GM19351 (cell line): Measurements from ENCODE around the gene DNAJC11.
"Not testable (repeated sequence)": the region's sequence is repeated elsewhere in the genome, so short reads cannot be mapped to it uniquely, and the experiment has no call there.

Source experiments
- ATAC-seq: cut with Tn5 transposase; IDR thresholded peaks from one replicate; pipeline ENCODE4 v1.9.1; 2021; ENCODE audit warnings: mild to moderate bottlenecking, moderate library complexity; ENCODE audit not compliant: unreplicated experiment

DNAJC11 gene

DNA sequence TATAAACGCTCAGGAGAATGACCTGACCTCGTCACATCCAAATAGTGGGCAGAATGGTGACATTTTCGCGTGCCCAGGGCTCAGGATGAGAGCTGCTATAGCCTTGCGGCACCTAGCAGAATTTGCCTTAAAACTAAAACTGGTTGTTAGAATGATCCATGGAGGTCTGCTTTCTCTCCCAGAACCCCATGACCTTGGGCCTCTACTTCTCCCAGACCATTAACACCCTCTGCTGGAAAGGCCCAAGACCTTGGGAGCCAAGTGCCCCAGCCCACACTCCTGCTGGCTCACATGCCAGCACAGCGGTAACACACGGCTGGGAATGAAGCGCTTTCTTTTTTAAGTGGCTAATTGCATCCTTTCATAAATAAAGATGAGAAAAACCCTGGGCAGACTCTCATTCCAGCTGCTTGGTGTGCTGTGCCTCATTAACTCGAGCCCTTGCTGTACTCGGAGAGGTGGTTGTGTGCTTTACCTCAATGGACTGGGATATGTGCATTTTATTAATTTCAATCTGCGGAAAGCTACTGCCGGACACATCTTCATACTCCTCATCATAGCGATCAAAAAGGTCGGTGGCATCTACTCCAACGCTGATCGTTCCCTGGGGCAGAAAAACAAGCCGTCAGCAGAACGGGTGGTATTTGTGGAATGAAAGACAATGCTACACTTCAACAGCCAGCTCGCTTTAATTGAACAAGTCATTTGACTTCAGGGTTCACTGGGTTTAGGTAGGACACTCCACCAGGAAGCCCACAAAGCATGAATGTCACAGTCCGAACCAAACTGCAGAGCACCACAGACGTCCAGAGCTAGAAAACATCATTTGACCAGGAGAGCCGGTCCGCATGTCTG lies 48.0 kb downstream of the DNAJC11 start:
- no peak for ATAC-seq

DNA sequence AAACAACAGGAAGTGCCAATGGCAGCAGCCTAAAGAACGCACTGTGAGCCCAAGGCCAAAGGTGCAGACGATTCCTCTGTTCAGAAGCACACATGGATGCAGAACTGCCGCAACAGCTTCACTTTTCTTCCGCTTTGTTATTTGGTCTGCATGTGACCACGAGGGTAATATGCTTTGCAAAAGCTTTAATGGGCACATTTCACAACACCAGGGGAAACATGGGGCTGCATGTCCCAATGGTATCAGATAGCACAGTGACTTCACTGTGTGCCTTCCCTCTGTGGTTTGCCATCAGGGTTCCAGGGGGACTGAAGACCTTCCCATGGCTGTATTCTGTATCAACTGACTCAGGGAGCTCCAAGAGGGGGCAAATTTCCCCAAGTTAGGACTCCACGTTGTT lies 48.6 kb downstream of the DNAJC11 start:
- no peak for ATAC-seq

DNA sequence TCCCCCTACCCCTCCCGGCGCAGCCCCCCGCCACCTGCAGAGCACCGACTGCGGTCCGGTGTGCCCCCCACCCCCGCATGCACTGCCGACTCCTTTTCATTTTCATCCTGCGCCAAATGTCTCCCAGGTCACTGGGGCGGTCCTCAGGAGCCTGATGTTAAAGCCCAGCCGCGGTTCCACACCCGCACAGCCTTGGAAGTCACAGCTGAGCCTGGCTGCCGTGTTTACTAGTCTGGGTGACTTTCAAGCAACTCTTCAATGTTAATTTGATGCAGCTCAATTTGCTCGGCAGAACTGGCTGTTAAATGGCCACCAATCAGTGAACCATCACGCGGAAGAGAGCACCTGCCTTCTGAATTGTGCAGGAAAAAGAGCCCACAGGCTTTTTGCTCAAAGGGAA lies 49.7 kb downstream of the DNAJC11 start:
- no peak for ATAC-seq

DNA sequence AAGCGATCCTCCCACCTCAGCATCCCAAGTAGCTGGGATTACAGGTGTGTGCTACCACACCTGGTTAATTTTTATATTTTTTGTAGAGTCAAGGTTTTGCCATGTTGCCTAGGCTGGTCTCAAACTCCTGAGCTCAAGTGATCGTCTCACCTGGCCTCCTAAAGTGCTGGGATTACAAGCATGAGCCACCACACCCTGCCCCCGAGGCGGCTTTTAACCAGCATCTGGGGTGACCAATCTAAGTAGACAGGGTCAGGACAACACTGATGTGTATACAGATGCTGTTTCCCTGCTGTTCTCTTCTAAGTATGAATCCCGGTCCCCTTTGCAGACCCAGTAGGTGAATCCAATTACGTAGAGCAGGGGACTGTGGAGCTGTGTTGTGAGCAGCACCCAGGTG lies 53.1 kb downstream of the DNAJC11 start:
- ATAC-seq: no peak

DNA sequence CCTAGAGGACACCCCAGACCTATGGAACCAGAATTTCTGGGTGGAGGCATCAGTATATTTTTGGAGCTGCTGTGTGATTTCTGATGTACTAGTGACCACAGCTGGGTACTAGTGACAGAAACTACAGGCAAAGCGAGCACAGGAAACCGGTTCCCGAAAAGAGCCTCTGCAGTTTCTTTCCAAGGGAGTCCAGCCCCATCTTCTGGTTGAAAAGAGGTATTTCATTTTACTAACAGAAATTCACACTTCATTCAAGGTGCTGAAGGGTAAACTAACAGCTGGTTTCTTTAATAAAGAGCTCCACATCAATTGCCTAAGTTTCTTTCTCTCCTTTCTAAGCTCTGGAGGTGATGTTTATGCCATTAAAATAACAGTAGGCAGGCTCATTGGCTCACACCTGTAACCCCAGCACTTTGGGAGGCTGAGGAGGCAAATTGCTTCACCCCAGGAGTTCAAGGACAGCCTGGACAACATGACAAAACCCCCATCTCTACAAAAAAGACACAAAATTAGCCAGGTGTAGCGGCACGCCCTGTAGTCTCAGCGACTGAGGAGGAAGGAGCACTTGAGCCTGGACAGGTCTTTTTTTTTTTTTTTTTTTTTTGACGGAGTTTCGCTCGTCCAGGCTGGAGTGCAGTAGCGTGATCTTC lies 55.0 kb downstream of the DNAJC11 start:
- ATAC-seq: no peak

DNA sequence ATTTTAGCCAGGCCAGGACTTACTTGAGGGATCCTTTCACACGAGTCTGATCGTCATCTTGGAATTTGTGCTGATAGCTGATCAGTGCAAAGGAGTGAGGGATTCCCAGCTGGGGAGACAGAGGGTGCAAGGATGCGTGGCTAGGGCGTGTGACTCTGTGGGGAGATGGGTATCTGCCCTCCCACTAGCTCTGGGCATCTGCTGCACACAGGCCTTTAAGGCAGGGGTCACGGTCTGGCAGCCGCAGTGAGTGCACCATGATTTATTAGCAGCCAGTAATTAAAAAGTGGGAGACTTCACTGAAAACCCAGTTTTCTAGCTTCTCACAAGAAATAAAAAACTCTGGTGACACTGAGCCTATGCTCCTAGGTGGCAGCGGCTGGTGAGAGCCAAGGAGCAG lies 56.6 kb downstream of the DNAJC11 start:
- no peak for ATAC-seq

DNA sequence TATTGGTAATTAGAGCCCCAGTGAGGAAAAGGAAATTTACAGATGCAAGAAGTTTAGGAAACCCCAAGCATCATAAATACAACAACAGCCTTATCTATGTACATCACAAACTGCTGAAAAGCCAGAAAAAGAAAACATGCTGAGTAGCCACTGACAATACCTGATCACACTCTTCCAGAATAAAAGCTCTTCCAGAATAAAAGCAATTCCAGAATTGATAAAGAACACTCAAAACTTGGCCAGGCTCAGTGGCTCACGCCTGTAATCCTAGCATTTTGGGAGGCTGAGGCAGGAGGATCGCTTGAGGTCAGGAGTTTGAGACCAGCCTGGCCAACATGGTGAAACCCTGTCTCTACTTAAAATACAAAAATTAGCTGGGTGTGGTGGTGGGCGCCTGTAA lies 60.7 kb downstream of the DNAJC11 start:
- not testable (repeated sequence) for ATAC-seq

DNA sequence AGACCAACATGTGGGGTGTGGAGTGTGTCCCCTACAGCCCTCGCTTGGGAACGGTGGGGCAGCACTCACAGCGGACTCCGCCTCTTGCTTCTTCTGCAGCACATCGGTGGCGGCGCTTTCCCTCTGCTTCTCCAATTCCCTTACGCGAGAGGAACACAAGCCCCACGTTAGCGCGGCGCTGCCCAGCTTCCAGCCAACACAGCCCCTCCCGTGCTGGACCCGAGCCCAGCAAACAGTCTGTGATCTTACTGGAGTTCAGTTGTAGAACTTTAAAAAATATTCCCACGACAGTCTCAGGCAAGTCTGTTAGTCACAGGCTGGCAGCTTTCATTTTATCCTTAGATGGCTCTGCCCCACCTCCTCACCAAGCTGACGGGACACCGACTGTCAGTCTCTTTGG lies 63.4 kb downstream of the DNAJC11 start:
- ATAC-seq: no peak

DNA sequence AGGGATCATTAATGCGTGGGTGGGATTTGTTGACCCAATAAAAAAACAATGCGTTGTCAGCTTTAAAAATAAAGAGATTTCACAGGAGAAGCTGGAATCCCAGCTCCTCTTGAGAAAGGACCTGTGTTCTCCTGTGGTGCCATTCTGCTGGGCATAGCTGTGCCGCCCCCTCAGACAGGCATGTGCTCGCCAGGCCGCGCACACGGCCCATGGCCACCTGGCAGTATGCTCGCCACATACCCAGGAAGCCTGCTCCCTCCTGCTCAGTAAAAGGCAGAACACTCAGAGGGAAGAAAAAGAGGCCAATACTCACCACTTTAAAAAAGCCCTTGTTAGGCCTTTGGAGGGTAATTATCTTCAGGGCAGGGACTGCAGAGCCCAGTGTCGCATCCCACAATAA lies 63.8 kb downstream of the DNAJC11 start:
- no peak for ATAC-seq

DNA sequence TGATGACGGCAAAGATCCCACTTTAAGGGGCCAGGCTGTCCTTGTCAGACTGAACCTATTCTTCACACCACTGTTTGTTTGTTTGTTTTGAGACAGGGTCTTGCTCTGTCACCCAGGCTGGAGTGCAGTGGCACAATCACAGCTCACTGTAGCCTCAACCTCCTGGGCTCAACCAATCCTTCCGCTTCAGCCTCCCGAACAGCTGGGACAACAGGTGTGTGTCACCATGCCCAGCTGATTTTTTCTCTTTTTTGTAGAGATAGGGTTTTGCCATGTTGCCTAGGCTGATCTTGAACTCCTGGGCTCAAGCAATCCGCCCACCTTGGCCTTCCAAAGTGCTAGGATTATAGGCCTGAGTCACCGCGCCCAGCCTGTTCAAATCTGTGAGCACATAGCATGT lies 64.8 kb downstream of the DNAJC11 start:
- ATAC-seq: not testable (repeated sequence)

DNA sequence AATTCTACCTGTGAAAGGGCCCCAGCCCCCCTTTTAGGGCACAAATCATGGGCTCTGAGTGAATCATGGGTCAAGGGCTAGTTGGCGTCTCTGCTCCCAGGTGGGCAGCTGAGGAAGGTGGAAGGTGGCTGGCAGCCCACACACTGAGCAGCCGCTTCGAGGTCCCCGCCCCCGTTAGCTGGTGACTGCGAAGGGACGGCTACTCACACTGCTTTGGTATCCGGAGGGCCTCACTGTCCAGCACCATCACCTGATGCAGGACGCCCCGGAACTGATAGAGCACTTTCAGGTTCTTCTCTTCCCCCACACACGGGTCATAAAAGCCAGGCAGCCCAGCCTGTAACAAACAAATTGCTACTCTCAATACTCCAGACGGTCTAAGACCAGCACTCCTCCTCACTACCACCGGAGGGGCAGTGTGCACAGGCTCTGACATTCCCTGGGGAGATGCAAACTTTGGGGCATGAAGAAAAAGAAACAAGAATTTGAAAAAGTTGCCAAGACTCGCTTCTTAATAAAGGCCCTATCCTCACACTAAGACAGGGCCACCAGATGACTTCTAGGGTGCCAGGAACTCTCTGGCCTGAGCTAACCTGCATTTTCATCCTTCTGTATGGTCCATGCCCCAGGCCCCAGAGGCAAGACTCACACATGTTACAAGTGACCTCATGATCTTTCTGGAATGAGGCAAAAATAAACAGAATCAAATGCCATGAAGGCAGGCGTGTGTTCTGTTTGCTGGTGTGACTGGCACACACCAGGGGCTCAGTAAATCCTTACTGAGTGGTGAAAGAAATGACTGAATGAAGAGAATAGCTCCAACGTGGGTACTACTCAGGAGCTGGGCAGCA lies 65.5 kb downstream of the DNAJC11 start:
- ATAC-seq: no peak

DNA sequence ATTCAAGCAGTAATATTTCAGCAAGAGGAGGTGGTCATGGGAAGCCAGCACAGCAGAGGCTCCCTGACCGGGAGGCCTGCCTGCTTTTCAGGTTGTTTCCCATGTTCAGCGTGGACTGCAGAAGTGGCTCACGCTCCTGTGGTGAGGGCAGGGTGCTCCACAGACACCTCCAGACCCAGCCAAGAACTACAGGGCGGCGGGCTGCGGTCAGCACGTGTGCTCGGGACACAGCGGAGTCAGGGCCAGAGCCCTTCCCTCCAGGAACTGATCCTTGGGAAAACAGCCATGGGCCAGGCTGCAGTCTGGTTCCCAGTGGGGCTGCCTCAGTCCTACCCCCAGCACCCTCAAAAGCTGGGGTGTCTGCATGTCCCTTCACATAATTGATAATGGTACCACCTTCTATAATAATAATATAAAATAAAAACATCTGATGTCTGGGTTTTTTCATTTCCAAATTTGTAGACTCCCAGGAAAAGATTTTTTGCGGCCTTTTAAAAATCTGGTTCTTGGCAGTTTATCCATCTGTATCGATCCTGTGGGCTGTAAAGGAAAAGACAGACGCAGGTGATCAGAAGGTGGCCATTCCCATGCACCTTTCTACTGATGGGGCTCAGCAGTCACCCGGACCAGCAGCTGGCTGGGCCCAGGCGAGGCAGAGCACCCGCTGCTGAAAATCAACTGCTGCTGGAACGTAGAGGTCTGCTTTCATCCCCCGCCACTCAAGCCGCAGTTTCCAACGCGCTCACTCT lies 66.3 kb downstream of the DNAJC11 start:
- no peak for ATAC-seq

DNA sequence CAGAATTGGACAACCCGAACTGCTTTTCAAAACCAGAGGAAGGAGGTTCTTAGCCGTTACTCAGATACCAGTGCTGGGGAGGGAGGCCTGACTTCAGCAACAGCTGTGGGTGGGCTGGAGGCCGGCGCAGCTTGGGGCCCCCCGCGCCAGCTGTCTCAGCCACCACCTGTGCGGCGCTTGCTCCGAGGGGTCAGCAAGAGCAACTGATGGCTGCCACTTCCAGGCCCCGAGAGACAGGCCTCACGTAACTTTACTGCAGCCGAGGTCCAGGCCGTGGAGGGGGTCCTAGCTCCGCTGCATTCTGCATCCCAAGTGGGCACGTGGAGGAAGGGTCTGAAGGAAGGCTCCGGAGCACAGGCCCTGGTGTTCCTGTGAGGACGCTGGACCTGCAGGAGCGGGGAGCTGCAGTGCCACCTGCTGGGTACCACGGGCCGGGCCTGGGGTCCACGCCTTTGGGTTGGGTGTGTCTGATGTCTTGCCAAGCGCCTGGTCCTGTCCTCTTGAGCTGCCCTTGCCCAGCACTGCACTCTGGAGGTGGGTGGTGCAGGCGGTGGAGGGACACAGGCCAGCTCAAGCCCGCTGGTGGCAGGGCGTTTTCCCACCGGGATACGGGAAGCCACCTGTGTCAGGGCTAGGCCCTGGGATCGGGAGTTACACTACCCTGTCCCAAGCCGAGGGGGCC lies 67.1 kb downstream of the DNAJC11 start:
- no peak for ATAC-seq

DNA sequence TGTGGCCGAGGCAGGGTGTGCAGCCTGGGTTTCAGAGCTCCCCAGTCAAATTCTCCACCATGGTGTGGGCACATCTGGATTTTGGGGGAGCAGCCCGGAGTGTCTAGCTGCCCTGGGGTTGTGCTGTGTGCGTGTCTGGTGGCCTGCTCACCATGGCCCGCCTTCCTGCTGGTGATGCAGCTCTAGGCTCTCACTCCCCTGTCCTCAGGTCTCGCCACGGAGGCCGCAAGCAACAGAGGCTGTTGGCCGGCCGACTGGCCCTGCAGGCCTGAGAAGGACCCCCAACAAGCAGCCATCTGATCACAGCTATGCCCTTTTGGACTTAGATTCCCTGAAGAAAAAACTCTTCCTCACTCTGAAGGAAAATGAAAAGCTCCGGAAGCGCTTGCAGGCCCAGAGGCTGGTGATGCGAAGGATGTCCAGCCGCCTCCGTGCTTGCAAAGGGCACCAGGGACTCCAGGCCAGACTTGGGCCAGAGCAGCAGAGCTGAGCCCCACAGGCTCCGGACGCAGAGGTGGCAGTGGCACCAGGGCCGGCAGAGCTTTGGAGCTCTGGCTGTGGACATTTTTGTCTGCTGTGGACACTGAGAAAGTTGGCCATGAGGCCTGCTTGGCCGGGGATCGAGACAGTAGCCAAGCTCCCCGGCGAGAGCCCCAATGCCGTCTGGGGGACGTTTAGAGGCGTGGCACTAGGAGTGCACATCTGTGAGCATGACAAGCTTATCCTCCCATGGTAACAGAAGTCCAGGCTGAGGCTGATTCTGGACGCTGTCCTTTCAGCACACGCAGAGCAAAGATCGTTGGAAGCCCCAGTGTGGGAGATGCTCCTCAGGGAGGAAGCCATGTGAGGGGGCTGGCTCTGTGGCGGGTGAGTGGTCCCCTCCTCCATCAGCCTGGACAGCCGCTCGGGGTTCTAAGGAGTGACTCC lies 68.8 kb downstream of the DNAJC11 start:
- no peak for ATAC-seq

DNA sequence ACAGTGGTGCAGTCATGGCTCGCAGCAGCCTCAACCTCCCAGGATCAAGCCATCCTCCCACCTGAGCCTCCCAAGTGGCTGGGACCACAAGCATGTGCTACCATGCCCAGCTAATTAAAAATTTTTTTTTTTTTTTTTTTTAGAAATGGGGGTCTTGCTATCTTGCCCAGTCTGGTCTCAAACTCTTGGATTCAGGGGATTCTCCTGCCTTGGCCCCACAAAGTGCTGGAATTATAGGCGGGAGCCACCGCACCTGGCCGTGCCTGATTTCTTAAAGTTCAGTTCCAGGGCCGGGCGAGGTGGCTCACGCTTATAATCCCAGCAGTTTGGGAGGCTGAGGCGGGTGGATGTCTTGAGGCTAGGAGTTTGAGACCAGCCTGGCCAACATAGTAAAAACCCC lies 70.6 kb downstream of the DNAJC11 start:
- ATAC-seq: no peak

DNA sequence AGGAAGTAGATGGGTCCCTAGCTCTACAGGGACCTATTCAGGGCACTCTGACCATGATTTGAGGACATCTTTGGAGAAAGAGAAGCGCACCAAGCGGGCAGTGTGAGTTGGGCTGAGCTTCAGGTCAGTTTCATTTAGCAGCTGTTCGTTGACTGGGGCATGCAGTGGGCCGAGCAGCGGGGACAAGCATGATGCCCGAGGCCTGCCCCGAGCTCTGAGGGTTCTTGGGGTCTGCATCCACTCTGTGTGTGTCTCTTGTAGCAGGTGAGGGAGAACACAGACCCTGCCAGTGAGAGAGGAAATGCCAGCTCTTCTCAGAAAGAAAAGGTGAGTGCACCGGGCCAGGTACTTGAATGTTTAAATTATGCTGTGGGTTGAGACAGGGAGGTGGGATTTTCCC lies 71.6 kb downstream of the DNAJC11 start:
- ATAC-seq: no peak

DNA sequence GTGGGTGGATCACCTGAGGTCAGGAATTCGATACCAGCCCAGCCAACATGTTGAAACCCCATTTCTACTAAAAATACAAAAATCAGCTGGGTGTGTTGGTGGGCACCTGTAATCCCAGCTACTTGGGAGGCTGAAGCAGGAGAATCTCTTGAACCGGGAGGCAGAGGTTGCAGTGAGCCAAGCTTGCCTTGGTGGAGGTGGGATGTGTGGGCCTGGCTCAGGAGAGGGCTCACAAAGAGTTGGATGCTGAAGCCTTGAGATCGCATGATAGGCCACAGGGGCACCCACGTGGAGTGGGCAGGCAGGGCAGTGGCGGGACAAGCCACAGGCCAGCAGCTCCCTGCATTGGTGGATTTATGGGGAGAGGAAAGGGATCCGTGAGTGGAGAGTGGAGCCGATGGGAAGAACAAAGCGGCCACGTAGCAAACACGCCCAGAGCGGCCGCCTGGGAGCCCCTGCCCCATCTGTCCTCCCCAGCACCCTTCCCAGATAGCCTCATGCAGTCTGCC lies 72.6 kb downstream of the DNAJC11 start:
- no peak for ATAC-seq

DNA sequence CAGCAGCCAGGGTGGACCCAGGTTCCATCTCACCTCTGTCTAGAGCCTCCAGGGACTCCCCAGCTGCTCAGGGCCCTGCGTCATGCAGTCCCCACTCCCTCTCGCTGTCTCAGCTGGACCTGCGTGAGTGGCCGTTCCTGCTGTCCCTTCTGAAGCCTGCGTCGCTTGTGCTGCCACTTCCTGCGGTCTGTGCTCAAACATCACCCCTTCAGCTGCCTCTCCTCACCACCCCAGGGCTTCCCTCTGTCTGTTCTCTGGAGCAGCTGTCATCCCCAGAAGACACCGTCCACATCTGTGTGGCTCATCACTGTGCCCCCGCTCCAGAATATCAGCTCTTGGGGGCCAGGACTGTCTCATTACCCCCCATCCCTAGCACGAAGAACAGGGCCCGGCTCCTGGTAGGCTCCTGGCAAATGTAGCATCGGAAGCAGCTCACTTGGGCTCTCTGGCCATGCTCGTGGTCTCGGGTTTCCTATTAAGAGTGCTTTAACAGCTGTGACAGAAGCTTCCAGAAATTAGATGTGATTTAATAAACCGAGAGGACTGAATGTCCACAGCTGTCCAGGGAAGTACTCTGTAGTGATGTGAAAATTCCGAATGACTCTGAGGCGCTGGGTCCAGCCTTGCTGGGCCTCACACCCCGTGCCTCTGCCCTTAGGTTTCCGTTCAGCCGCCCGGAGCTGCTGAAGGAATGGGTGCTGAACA lies 73.6 kb downstream of the DNAJC11 start:
- no peak for ATAC-seq
